Stimulated activated CD8-positive, alpha-beta memory T cell treated with anti-CD3 and anti-CD28 coated beads, Interleukin-2, amount 100 ng/mL, for 1 hour (primary cell): ENCODE data around the gene DPT.

Experiments used
- DNase-seq, 2 donors: peaks; one replicate each; pipeline ENCODE4 v3.0.0-alpha.2; 2020; ENCODE audit warnings: low read depth in 2 of 2

Gene DPT

DNA sequence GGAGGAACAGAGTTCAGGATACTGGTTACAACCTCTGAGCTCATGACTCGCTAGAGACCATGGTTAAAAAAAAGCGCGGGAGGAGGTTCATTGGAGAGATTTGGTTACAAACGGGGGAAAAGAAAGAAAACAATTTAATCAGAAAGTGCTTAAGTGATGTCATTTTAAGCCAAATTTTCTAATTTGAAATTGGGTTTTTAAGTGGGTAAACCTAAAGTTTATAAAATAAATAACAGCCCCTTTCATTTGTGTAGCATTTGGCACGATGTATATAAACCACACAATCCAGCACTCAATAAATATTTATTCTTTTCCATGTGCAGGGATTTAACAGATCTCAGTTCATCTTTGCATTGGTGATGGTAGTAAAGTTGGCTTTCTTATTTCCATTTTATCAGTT, 7.0 kb upstream of the DPT start:
- DNase-seq, result no peak

DNA sequence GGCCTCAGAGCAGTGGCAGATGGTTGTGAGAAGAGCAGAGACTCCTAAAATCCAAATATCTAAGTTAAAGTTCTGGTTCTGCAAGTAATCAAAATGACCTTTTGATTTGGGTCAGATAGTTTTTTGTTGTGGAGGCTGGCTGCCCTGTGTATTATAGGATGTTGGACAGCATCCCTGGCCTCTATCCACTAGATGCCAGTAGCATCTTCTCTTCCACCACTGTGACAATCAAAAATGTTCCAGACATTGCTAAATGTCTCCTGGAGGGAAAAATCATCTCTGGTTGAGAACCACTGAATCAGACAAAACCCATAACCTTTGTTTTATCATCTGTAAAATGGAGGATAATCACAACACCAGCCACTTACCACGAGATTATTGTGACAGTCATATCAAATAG, 5.9 kb upstream of the DPT start:
- no peak for DNase-seq

- no peak for DNase-seq
Measured at GRCh38 chr1:168734271-168734670, 5.3 kb upstream of the DPT start.

- DNase-seq, result no peak
Measured at GRCh38 chr1:168733241-168733640, 4.2 kb upstream of the DPT start.

DNA sequence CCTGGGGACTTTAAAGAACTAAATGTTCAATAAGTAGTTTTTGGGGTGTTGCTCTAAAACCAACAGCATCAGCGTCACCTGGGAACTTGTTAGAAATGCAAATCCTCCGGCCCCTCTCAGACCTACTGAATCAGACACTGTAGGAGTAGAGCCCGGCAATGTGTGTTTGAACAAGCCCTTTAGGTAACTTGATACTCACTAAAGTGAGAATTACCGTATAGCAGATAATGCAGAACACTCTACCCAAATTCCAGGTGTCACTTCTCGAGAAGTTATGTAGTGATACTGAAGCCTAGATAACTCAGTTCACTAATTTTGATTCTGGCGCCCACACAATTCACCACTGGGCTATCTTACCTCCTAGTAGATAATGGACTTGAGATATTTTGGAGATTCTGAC, 3.7 kb upstream of the DPT start:
- no peak for DNase-seq

DNA sequence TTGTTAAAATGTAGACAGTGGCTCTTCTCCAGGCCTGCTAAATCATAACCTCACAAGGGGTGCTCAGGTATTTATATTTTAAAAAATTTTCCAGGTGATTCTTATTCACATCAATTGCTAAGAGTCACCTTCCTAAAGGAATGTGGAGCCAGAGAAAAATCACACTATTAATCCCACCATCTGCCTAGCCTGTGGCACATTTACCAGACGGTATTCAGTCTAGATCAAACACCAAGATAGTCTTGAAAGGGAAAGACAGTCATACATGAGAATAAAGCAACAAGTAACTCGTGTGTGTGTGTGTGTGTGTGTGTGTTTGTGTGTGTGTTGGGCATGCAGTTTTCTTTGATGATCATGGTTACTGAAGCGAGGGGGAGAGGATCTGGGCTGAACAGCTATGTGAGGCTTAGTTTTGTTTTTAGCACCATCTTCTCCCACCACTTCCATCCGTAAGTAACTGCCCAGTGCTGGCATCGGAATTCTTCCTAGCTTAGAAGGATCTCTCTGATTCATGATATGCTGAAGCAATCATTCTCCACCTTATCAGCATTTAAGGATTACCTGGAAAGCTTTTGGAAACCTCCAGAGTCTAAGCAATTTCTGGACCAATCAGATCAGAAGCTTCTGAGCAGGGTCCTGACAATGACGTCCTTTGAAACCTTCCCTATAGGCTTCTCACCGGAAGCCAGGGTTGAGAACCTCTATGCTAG, 2.4 kb upstream of the DPT start:
- no peak for DNase-seq

GRCh38 chr1:168729405-168729802, 398 bp upstream of the DPT start:
- no peak for DNase-seq

- no peak for DNase-seq
Measured at GRCh38 chr1:168726719-168727118, 2.3 kb downstream of the DPT start.

DNA sequence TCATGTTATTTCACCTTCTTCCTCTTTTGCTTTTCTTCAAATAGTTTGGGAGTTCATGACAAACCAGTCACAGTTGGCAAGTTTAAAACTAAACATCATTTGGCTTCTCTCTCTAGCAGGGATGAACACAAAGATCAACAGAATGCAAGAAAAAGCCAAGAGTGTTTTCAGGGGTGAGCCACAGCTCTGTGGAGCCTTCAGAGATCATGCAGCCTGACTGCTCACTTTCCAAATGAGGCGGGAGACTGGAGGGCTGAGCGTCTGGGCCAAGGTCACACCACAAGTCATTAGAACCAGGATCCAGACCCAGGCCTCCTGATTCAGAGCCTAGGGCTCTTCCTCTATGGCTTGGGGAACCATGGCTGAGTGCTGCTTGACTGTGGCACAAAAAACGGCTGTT, 2.7 kb downstream of the DPT start:
- no peak for DNase-seq

GRCh38 chr1:168725831-168726230, 3.2 kb downstream of the DPT start:
- DNase-seq, result no peak

GRCh38 chr1:168725060-168725459, 3.9 kb downstream of the DPT start:
- DNase-seq, result no peak

DNA sequence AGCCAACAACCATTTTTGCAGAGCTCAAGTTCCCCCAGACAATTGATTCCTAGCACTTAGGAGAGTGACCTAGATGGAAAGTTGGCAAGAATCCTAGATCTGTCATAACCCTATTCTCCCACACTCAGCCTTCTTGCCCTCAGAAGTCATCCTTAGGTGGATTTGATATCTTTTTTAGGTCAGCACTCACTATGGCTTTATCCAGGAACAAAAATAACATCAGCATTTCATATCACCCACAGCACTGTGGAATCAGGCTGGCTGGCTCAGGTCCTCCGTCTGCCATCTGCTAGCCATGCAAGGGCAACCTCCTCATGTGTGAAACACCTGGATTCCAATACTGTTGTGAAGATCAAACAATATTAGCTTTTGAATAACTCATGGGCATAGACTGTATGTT, 6.0 kb downstream of the DPT start:
- DNase-seq, result no peak

DNA sequence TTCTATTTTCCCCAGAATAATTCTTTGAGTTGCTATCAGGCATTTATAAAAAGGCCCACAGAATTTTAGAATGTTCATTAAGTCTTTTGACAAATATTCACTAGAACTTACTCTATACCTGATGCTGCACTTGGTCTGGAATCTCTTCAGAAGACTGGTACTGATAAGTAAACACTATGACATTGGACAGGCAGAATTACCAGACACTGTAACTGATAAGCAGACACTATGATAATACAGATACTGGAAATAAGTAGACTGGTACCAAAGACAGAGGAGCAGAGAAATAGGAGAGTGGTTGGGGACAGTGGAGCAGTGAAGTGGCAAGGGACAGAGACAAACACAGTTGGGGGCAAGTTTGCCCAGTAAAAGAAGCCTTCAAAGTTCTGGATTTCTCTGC, 8.2 kb downstream of the DPT start:
- DNase-seq, result no peak

- no peak for DNase-seq
Measured at GRCh38 chr1:168719306-168720111, 9.5 kb downstream of the DPT start.

- DNase-seq, result no peak
Measured at GRCh38 chr1:168717906-168718891, 10.8 kb downstream of the DPT start.

GRCh38 chr1:168714012-168714411, 15.0 kb downstream of the DPT start:
- no peak for DNase-seq

- no peak for DNase-seq
Measured at GRCh38 chr1:168709405-168710363, 19.3 kb downstream of the DPT start.

GRCh38 chr1:168708698-168709404, 20.2 kb downstream of the DPT start:
- no peak for DNase-seq

DNA sequence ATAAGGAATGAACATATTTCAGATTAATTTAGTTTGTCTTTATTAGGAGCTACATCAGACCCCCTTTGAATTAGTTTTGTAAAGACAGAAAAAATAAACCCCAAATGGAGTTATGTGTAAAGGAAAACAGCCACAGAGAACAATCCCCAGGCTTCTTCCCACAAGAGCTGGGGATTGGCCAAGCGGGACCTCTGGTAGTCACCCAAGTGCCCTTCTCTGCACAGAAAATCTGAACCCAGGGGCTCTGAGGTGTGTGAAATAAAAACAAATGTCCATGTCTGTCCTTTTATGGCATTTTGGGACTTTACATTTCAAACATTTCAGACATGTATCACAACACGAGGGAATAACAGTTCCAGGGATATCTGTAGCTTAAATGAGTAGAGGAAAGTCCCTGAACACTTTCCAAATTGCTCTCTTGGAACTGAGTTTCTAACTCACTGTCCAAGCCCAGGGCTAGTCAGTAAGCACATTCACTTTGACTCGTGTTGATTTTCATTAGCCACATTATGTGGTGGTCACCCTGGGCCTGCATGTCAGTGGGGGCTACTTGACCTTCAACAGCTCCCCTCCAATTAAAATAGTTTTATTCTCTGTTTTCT, 22.5 kb downstream of the DPT start:
- no peak for DNase-seq
